HG03025 (cell line): ENCODE measurements around the gene FUS.
"Not testable (repeated sequence)": the region's sequence is repeated elsewhere in the genome, so short reads cannot be mapped to it uniquely, and the experiment has no call there.

Source experiments
- ATAC-seq: cut with Tn5 transposase; IDR thresholded peaks from one replicate; pipeline ENCODE4 v1.9.1; 2021; ENCODE audit warnings: mild to moderate bottlenecking, moderate library complexity; ENCODE audit not compliant: unreplicated experiment, low FRiP score

The FUS gene

GRCh38 chr16:31179747-31180459 lies at the start of gene FUS:
TSS of gene FUS (plus strand) at chr16:31180139. CDS start at chr16:31180215, 76 bp downstream.
- peak; percentile 58 for ATAC-seq

GRCh38 chr16:31130336-31130891 lies 49.5 kb upstream of the FUS start:
- no peak for ATAC-seq

DNA sequence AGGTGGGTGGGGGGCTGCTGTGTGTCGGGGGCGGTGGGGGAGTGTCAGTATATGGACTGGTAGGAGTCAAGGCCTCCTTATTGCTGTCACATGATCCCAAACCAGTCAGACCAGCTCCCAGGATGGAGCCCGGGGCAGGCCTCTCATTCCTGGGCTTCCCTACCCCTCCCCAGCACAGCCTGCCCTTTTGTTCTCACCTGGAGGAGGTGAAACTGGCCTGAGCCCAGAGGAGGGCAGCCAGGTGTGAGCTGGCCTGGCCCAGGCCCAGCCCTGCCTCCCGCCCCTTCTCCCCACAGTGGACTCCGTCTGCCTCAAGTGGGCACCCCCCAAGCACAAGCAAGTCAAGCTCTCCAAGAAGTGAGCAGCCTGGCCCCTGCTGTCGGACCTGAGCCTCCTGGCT lies 49.0 kb upstream of the FUS start:
- no peak for ATAC-seq

DNA sequence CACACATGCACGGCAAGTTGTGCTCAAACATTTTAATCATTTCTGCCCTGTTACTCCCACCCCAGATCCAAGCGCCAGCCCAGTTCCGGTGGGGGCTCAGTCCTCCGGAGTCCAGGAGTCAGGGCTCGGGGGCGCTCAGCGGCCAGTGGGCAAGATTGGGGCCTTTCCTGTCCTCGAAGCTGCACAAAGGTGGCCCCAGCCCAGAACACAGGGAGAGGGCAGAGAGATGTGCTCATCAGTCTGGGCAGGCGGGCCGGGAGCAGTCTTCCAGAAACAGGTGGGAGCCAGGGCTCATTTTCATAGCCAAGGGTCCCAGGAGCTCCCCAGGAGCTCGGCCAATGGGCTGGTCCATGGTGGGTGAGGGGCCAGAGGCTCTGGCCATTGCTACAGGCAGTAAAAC lies 48.5 kb upstream of the FUS start:
- no peak for ATAC-seq

DNA sequence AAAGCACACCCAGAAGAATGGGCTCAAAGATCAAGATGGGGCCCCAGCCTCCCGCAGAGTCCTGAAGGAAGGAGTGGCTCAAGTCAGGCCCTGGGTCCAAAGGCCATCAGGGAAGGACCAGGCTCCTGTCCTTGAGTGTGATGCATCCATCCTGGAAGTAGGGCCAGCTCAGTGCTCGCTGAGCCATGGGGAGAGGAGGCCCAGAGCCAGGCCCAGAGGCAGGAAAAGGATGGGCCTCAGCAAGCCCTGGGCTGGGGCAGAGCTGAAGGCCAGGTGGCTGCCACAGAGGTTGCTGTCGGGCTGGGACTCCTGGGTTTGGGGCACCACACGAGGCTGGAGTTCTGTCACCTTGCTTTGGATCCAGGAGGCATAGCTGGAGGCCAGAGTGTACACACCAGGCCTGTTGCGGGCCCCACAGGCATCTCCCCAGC lies 48.1 kb upstream of the FUS start:
- no peak for ATAC-seq

DNA sequence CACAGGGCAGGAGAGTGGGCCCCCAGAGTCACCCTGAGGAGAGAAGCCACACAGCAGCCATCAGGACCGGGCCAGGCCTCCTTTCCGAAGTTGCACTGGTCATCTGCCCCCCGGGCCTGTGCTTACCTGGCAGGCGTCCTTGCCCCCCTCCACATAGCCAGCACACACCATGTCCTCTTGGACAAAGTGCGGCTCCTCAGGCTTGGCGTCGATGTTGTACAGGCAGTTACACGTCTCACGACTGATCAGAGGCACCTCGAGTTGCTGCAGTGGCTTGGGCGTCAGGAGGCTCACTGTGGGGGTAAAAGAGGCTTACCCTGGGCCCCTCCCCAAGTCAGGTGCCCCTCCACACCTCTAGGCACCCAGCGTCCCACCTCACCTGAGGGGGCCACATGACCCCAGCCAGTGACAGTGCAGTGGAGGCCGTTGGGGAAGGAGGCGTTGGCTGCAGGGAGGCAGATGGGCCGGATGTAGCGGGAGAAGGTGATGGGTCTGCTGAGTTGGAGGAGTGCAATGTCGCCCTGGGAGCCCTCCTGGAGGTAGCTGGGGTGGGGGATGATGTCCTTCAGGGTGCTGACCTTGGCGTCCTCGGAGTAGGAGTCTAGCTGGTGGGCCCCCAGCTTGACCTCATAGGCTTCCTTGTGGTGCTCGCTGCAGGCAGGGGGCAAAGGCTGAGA lies 47.5 kb upstream of the FUS start:
- no peak for ATAC-seq

- no peak for ATAC-seq
These were observed 46.9 kb upstream of the FUS start for GRCh38 chr16:31133046-31133501.

GRCh38 chr16:31134091-31134571 lies 45.8 kb upstream of the FUS start:
- no peak for ATAC-seq

DNA sequence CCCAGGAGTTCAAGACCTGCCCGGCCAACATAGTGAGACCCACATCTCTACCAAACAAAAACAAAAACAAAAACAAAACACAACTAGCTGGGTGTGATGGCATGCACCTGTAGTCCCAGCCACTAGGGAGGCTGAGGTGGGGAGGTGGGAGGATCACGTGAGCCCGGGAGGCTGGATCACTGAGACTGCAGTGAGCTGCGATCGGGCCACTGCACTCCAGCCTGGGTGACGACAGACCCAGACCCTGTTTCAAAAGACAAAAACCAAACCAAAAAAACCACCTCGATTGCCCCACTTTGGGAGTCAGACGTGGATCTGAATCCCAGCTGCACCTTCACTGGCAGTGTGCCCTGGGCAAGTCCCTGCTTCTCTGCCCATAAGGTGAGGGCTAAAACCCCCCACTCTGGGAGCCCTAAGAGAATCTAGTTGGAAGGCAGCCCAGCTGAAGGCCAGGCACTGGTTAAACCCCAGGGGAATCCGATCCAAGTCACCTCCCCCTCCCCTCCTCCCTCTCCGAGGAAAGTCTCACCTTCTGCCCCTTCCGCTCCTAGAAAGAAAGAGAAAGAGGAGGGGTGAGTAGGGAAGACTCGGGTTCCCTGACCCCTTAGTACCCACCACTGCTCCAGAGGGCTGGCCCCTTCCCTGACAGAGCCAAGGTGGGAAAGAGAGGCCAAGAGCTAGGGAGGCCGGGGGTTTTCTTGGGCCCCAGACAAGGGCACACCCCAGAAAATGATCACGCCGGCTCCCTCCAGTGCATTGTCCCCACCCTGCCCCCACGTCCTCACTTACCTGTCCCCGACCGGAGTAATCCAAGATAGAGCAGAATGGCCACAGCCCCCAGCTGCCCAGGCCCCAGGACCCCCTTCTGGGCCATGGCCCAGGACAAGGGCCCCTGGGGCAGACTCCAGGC lies 45.1 kb upstream of the FUS start:
- ATAC-seq, result no peak

GRCh38 chr16:31135535-31136286 lies 44.2 kb upstream of the FUS start, which contains the start of gene PRSS8:
TSS of gene PRSS8 (minus strand) at chr16:31135727. CDS start at chr16:31135498, 229 bp downstream.
- ATAC-seq, result no peak

- ATAC-seq, result no peak
These were observed 43.7 kb upstream of the FUS start for GRCh38 chr16:31136287-31136662.

- ATAC-seq, result not testable (repeated sequence)
These were observed 43.0 kb upstream of the FUS start for GRCh38 chr16:31136822-31137499.

DNA sequence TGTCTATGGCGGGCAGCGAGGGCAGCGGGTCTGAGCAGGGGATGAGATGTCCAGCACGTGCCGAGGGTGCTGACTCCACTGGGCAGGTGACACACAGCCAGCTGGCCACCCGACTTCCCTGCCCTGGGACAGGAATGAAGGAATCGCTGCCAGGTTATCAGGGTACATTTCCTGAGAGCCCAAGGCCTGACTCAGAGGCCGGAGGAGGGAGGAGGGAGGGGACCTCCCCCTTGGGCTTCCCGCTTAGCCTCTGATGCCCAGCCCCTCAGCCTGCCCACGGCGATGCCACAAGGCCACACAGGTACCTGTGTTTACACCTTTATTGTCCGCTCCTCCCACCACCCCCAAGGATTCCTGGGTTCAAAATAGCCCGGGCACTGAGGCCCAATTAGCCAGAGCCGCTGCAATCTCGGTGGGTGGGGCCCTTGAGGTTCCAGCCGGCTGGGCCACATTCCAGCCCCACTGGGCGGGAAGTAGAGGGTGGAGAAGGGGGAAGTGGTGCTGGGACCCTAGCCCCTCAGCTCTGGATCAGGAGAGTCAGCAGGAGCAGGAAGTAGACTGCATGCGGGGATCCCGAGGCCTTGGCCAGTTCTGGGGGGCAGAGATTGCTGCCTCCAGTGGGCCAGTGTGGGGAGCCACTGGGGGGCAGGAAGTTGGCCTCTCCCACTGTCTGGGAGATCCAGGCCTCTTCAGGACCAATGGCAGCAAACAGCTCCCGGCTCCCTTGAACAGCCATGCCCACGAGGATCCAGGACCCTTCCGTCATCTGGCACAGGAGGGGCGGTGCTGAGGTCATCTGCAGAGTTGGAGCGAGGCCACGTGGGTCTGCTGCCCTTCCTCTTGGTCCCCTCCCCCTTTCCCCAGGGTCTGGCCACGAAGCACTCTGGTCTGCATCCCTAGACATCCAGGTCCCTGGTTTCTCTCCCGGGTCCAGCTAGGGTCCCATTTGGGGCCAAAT lies 41.0 kb upstream of the FUS start:
- ATAC-seq, result no peak

DNA sequence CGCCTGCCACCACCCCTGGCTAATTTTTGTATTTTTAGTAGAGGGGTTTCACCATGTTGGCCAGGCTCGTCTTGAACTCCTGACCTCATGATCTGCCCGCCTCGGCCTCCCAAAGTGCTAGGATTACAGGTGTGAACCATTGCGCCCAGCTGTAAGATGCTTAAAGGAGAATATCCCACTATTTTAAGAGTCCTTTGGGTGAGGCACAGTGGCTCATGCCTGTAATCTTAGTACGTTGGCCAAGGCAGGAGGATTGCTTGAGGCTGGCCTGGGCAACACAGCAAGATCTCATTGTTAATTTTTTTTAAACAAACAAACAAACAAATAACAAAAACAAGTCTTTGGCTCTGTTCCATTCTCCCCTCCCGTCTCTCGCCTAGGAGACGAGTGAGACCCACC lies 38.9 kb upstream of the FUS start:
- ATAC-seq, result not testable (repeated sequence)

GRCh38 chr16:31141489-31142108 lies 38.3 kb upstream of the FUS start:
- peak; percentile 4 for ATAC-seq

GRCh38 chr16:31142109-31143010 lies 37.6 kb upstream of the FUS start:
- peak; percentile 78 for ATAC-seq
